GM12892 (cell line): Measurements from ENCODE around the gene COPS9.

Experiments used
- DNase-seq: peaks from one replicate; pipeline ENCODE4 v3.0.0; 2011; ENCODE audit not compliant: insufficient read length
- FAIRE-seq: peaks from 2 replicates; lab custom pipeline; 2011; peaks lifted over from hg19 to GRCh38; lab: Jason Lieb, UNC
- POLR2A ChIP-seq: IDR thresholded peaks from 2 replicates; pipeline ENCODE4 v1.6.1; 2011; ENCODE audit warnings: low read depth, low read length, control low read depth
- POLR2AphosphoS5 ChIP-seq: IDR thresholded peaks from 2 replicates; pipeline ENCODE4 v1.6.1; 2011; ENCODE audit warnings: low read depth, low read length, control low read depth
- TAF1 ChIP-seq: IDR thresholded peaks from 2 replicates; pipeline ENCODE4 v1.6.1; 2011; ENCODE audit warnings: low read depth, mild to moderate bottlenecking, control low read depth, low read length, borderline replicate concordance

COPS9 gene

DNA sequence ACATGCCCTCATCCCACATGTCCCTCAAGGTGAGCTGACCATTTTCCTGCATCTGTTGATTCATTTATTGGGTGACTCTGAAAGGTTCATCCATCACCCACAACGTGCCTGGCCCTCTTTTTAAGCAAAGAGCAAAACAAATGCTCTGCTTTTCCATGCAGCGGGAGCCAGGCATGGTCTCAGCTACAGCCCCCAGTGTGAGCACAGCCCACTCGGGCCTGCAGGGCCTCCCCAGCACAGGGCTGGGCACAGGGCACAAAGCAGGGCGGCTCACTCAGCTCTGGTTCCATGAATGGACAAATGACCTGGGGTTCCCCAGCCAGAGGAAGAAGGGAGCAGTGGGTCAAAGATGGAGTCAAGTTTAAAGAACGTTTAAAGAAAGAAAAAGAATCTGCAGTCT is 28.5 kb upstream of the COPS9 start:
- no peak for FAIRE-seq
- TF ChIP-seq TAF1 (no peak), POLR2A (no peak), POLR2AphosphoS5 (no peak)
- DNase-seq = no peak

DNA sequence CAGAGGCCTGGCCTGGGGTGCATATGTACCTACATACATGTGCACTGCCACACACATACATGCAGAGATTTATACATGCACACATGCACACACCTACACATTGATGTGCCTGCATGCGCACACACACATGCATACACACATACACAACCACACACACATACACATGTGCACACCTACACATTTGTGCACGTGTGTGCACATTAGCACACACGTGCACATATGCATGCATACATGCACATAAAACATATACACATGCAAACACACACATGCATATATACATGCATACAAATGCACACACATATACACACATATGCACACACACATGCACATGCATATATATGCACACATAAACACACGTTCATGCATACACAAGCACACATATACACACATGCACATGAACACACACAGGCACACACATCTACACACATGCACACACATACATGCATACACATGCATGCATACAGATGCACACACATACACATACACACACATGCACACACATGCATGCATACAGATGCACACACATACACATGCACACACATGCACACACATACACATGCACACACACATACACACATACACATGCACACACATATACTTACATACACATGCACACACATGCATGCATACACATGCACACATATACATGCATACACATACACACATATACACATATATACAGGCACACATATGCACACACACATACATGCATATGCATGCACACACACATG is 27.9 kb upstream of the COPS9 start:
- TF ChIP-seq POLR2AphosphoS5 (no peak), TAF1 (no peak), POLR2A (no peak)
- peak; percentile 66 for FAIRE-seq
- no peak for DNase-seq

GRCh38 chr2:240162939-240163714 is 27.0 kb upstream of the COPS9 start:
- FAIRE-seq (no peak), DNase-seq (no peak)
- TF ChIP-seq POLR2A = no peak
- TF ChIP-seq TAF1 = no peak
- TF ChIP-seq POLR2AphosphoS5 = no peak

DNA sequence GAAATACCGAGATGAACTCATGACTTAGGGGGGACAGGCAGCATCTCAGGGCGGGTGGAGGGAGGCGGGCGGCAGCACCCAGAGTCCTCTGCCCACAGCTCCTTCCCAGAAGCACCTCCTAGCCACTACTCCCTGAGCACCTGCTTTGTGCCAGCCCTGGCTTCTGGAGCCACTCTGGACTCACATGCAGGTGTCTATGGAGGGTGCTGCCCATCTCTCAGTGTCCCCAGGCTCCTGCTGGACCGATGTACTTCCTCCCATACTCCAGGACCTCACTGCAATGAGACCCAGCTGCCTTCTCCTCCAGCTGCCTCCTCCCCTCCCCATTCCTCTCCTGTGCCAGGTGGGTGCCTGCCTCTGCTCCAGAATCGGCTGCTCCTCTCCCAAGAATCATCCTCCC is 26.4 kb upstream of the COPS9 start:
- DNase-seq = no peak
- FAIRE-seq = no peak
- no peak for TF ChIP-seq POLR2A
- no peak for TF ChIP-seq TAF1
- no peak for TF ChIP-seq POLR2AphosphoS5

- FAIRE-seq (no peak), DNase-seq (no peak)
- TF ChIP-seq TAF1 = no peak
- TF ChIP-seq POLR2A = no peak
- no peak for TF ChIP-seq POLR2AphosphoS5
Observed at GRCh38 chr2:240162032-240162431, 25.9 kb upstream of the COPS9 start.

DNA sequence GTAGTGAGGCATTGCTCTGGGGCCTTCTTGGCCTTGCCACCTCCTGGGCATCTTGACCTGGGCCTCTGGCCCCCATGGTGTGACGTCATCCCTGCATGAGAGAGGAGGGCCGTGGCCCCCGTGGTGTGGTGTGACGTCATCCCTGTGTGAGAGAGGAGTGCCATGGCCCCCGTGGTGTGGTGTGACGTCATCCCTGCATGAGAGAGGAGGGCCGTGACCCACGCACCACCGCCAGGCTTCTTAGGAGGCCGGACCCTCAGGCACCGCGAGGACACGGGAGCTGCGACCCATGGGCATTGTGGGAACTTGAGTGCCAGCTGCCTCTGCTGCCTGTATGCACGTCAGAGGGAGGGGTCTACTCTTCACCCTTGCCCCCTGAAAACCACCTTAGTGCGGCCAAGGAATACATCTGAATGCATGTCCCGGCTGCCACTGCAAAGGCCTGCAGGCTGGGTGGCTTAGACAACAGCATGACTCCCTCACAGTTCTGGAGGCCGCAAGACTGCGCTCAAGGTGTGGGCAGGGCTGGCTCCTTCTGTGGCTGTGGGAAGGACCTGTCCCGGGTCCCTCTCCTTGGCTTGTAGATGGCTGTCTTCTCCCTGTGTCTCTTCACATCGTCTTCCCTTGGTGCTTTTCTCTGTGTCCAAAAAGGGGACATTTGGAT is 25.1 kb upstream of the COPS9 start:
- FAIRE-seq = no peak
- TF ChIP-seq TAF1 = no peak
- TF ChIP-seq POLR2A = no peak
- TF ChIP-seq POLR2AphosphoS5 = no peak
- DNase-seq = no peak

DNA sequence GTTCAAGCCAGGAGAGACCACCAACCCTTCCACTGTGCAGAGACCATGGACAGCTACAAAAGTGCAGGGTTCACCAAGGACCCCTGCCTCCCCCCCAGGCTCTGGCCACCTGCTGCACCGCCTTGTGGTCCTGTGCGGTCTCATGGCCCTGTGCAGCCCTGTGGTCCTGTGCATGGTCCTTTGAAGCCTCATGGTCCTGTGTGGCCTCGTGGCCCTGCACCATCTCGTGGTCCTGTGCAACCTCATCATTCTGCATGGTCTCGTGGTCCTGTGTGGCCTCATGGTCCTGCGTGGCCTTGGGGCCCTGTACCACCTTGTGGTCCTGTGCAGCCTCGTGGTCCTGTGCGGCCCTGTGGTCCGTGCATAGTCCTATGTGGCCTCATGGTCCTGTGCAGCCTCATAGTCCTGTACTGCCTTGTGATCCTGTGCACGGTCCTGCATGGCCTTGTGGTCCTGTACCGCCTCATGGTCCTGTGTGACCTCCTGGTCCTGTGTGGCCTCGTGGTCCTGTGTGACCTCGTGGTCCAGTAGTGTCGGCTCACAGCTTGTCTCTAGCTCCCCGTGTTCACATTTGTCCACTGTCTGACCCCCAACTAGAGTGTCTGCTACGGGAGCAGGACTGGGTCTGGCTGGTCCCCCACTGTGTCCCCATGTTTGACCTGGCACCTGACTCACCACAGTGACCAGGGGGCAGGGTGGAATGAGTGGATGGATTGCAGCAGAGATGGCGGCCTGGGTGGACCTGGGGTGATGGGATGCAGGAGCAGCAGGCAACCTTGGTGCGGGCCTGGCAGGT is 24.4 kb upstream of the COPS9 start:
- DNase-seq (no peak), FAIRE-seq (no peak)
- TF ChIP-seq POLR2AphosphoS5 (no peak), TAF1 (no peak), POLR2A (no peak)

DNA sequence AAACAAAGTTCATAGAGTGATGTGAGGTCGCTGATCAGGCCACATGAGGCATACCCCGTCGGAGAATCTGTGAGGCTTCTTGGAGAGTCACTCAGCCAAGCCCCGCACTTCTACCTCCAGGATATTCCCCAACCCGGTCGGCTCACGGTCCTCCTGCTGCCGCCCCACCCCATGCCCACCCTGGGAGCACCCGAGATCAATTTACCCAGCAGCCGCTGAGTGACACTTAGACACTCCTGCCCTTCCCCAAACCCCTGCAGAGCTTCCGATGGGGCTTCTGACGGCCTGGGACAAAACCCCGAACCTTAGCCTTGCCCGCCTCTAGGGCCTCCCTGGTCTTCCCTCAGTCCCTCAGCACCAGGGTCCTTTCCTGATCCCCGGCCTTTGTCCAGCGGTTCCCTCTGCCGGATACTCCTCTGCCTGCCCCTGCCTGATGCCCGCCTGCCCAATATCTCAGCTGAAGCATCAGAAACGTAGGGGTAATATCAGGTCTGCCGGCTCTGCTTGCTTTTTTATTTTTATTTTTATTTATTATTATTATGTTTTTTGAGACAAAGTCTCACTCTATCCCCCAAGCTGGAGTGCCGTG is 23.2 kb upstream of the COPS9 start:
- TF ChIP-seq POLR2A (no peak), TAF1 (no peak), POLR2AphosphoS5 (no peak)
- no peak for FAIRE-seq
- no peak for DNase-seq

DNA sequence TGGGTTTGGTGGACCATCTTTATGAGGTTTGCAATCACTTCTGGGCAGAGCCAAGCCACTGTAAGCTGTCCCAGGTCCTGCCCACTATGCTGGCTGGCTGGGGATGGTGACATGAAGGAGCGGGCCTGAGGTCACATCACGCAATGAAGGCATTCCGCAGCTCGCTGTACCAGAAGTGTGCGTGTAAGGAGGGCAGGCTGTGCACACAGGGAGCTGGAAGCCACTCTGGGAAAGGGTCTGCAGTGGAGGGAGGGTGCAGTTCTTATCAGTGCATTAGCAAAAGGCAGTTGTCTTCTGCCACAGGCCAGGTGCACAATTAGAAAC is 21.0 kb upstream of the COPS9 start:
- TF ChIP-seq TAF1 = no peak
- no peak for DNase-seq
- no peak for FAIRE-seq

DNA sequence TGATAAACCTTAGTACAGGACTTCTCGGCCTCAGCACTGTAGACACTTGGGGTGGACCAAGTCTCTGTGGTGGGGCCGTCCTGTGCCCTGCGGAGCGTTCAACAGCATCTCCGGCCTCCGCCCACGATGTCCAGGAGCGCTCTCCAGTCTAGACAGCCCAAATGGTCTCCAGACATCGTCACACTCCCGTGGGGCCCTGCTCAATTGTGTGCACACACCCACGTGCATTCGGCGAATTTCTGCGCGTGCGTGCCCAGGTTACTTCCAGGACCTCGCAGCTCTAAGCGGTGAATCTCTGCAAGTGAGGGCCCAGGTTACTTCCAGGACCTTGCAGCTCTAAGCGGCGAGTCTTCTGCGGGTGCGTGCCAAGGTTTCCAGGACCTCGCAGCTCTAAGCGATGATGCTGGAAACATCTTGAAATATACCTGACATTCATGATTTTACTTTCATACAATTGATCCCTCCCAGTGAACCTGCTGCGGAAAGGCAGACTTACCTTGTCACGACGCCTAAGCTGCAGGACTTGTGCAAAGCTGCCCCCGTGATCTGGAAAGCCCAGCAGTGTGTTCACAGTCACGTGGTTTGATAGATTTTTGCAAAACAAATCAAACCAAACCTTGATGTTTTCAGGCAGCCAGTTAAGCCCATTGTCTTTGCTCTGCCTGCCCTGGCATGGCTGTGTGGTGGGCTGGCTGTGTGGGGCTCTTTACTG is 20.5 kb upstream of the COPS9 start:
- no peak for TF ChIP-seq TAF1
- TF ChIP-seq POLR2A = no peak
- no peak for TF ChIP-seq POLR2AphosphoS5
- FAIRE-seq (no peak), DNase-seq (no peak)

DNA sequence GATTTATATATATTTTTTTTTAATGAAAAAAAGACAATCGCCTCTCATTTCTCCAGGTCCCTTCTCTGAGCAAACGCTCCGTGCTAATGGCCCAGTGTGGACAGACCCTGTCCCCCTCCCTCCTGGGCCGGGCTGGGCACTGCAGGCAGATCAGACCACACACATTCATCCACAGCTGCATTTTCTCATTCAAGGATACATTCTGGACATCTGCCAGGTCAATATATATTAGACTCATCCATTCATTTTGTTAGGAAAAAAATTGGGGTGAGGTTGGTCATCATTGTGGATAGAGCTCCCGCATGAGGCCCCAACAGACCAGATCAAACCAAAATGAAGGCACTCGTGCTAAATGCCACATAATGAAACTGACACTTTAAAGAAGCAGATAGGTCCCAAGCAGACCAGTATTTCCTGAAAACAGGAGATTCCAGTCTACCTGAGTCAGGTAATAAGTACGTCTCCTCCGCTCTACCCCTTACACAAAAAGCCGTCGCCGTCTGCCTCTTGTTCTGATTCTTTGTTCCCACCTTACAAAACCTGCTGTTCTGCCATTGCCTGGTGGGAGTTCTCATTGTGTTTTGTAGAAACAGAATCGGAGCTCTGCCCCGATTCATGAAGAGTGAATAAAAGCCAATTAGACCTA is 19.8 kb upstream of the COPS9 start:
- DNase-seq = no peak
- TF ChIP-seq TAF1 (no peak), POLR2A (no peak), POLR2AphosphoS5 (no peak)
- FAIRE-seq = no peak
